ENCODE measurements around the gene TAF4.

- TF ChIP-seq ZNF404 (tag by site-specific recombination; IDR thresholded peaks at IDR 0.05), result no peak
- TF ChIP-seq ZBTB7A (tag by site-specific recombination; IDR thresholded peaks at IDR 0.05; ENCODE audit: low read depth), result no peak
- no peak for TF ChIP-seq CTCF (tag by site-specific recombination; IDR thresholded peaks at IDR 0.05)
- TF ChIP-seq ZNF24 (tag by site-specific recombination; IDR thresholded peaks at IDR 0.05), result no peak
- TF ChIP-seq MZF1 (tag by site-specific recombination; IDR thresholded peaks at IDR 0.05; ENCODE audit: borderline replicate concordance), result no peak
- TF ChIP-seq, protein P1, sequence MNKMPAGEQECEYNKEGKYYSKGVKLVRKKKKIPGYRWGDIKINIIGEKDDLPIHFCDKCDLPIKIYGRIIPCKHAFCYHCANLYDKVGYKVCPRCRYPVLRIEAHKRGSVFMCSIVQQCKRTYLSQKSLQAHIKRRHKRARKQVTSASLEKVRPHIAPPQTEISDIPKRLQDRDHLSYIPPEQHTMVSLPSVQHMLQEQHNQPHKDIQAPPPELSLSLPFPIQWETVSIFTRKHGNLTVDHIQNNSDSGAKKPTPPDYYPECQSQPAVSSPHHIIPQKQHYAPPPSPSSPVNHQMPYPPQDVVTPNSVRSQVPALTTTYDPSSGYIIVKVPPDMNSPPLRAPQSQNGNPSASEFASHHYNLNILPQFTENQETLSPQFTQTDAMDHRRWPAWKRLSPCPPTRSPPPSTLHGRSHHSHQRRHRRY (tag by site-specific recombination; IDR thresholded peaks at IDR 0.05), result no peak
- no peak for TF ChIP-seq TCF7L2 (IDR thresholded peaks at IDR 0.05; ENCODE audit: borderline replicate concordance, low read depth, low read length)
- no peak for TF ChIP-seq ZBTB20 (tag by site-specific recombination; IDR thresholded peaks at IDR 0.05)
- no peak for TF ChIP-seq ZNF140 (tag by site-specific recombination; IDR thresholded peaks at IDR 0.05)
- TF ChIP-seq ZNF266 (tag by site-specific recombination; IDR thresholded peaks at IDR 0.05; ENCODE audit: low read depth), result no peak
- TF ChIP-seq HOXA7 (CRISPR knock-in tag; IDR thresholded peaks at IDR 0.05; ENCODE audit: borderline replicate concordance), result no peak
- TF ChIP-seq, protein P2, sequence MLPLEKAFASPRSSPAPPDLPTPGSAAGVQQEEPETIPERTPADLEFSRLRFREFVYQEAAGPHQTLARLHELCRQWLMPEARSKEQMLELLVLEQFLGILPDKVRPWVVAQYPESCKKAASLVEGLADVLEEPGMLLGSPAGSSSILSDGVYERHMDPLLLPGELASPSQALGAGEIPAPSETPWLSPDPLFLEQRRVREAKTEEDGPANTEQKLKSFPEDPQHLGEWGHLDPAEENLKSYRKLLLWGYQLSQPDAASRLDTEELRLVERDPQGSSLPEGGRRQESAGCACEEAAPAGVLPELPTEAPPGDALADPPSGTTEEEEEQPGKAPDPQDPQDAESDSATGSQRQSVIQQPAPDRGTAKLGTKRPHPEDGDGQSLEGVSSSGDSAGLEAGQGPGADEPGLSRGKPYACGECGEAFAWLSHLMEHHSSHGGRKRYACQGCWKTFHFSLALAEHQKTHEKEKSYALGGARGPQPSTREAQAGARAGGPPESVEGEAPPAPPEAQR (tag by site-specific recombination; IDR thresholded peaks at IDR 0.05), result no peak
- TF ChIP-seq OVOL3 (tag by site-specific recombination; IDR thresholded peaks at IDR 0.05), result no peak
- no peak for TF ChIP-seq ZNF423 (tag by site-specific recombination; IDR thresholded peaks at IDR 0.05)
Observed at GRCh38 chr20:61965606-61966491, 99.8 kb downstream of the TAF4 start.

Data from HEK293 (cell line).